GM06990 (cell line): Measurements from ENCODE around the gene SCO1.
A peak's percentile ranks its signal among the peaks of the same experiment; 100 is the strongest.

Experiments
- DNase-seq: peaks from one replicate; pipeline ENCODE4 v3.0.0-alpha.2; 2011; ENCODE audit not compliant: insufficient read length; ENCODE audit errors: extremely low read depth
- H3K27me3 ChIP-seq: replicated peaks from 2 replicates; pipeline ENCODE4 v1.6.0; 2011; ENCODE audit warnings: low read length; ENCODE audit not compliant: control insufficient read depth, insufficient read depth
- H3K36me3 ChIP-seq: 2 replicates; pipeline ENCODE4 v1.5.1; 2011; ENCODE audit warnings: low read length; ENCODE audit not compliant: control insufficient read depth, insufficient read depth
- H3K4me3 ChIP-seq: replicated peaks from 2 replicates; pipeline ENCODE4 v1.5.1; 2011; ENCODE audit warnings: low read depth, mild to moderate bottlenecking, control low read depth, low read length
- CTCF ChIP-seq: IDR thresholded peaks from 2 replicates; pipeline ENCODE4 v1.5.1; 2011; ENCODE audit warnings: low read length, control low read depth, mild to moderate bottlenecking, inconsistent platforms; ENCODE audit not compliant: insufficient read depth, poor library complexity, severe bottlenecking

Gene SCO1

GRCh38 chr17:10628756-10629155 lies 68.6 kb downstream of the SCO1 start:
- Histone ChIP-seq H3K4me3 (no peak overlapping the region), H3K36me3 (no peaks in the 10 kb centered on the region), H3K27me3 (no peaks in the 10 kb centered on the region)
- no peak for DNase-seq
- TF ChIP-seq CTCF, result peak; percentile 45

- no peak overlapping the region for H3K4me3 ChIP-seq
- H3K36me3 ChIP-seq, result no peaks in the 10 kb centered on the region
- TF ChIP-seq CTCF, result no peak
- DNase-seq, result no peak
- H3K27me3 ChIP-seq, result no peaks in the 10 kb centered on the region
Observed at GRCh38 chr17:10626390-10626789, 70.9 kb downstream of the SCO1 start.

DNA sequence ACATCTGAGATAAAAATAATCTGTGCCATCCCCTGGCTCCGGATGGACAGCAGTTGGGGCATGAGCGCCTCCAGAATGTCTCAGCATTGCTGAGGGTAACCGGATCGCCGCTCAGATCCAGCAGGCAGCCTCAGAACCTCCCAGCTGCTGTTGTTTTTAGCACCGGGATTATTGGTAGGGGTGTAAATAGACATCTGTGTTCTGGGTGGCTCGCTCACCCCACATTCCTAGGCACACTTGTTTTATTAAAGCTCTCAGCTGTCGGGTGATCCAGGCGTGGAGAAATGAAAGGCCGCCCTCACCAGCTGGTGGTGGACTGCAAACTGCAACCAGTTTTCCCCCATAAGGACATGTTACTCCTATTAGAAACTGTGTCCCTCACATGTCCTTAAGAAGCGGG lies 72.4 kb downstream of the SCO1 start:
- Histone ChIP-seq H3K36me3 (no peaks in the 10 kb centered on the region), H3K27me3 (no peaks in the 10 kb centered on the region; the same call in 1 of the 2 replicates), H3K4me3 (no peak overlapping the region)
- TF ChIP-seq CTCF, result no peak
- DNase-seq, result no peak

DNA sequence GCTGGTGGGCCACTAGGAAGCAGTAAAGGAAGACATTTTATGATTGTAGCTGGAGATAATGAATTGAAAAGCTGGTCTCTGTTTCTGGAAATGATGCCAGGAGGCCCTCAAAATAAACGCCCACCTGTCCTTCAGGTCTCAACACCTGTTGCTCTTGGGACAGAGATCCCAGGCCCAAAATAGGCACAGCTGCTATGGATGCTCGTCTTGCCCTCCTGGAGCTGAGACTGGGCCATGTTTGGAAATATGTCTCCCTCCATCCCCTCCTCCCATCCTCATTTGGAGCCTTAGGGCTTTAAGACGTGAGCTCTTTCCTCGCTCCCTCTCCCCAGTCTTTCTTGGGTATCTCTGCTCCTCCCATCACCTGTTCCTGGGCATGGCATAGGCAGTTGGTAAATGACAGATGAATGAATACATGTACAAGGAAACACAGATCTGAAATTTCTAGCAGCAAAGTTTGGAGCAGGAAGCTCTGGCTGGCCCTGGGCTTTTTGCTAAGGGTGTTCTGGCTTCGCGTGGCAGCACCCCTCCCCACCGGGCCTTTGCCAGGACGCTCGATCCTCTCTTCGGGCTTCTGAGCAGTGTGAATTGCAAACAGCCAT lies 73.5 kb downstream of the SCO1 start:
- no peak for TF ChIP-seq CTCF
- H3K4me3 ChIP-seq, result no peak overlapping the region
- no peak for DNase-seq
- no peaks in the 10 kb centered on the region; the same call in 1 of the 2 replicates for H3K27me3 ChIP-seq
- H3K36me3 ChIP-seq, result no peaks in the 10 kb centered on the region

DNA sequence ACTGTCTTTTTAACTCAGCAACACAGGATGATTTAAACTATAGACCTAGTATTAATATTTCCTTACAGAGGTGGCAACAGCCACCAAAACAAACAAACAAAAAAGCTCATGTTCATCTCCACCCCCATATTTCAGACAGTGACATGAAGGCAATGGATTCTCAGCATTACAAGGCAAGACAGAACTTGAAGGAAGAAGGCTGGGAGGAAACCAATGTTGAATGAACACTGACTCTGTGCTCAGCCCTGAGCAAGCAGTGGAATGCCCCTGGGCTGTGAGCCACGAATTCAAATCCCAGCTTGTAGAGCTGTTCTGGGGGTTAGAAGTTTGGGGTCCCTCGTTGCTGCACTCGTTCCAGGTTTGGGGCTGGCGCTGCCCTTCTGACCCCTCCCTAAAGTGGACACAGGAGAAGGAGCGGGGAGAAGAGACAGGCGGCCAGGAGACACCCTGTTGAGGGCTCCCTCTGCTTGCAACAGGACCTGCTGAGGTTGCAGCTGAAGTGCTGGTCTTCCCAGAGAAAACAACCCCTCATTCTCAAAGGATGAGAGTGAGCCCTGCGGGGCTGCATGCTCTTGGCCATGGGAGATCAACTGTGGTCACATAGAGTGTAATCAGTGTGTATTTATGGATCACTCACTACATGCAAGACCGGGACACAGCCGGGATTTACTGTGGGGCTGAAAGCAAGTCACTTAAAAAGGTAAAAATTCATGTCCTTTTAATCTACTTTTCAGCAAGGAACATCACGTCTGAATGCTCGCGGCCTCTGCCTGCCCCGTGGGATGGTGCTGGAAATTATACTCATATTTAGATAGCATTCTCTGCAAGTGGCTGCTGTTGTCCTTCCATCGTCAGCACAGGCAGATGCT lies 74.5 kb downstream of the SCO1 start:
- H3K4me3 ChIP-seq, result no peak overlapping the region
- no peaks in the 10 kb centered on the region for H3K36me3 ChIP-seq
- no peak for TF ChIP-seq CTCF
- no peaks in the 10 kb centered on the region; the same call in 1 of the 2 replicates for H3K27me3 ChIP-seq
- DNase-seq, result no peak
